Tibial nerve (tissue), 4 donors: ENCODE results near the gene BLOC1S1. TPM values are rescaled to one million over a fixed set of nuclear protein-coding genes. Genes with fewer than 3 reads are reported as not detected.

Experiments
- DNase-seq, 2 donors: peaks; one replicate each; pipeline ENCODE4 v3.0.0-alpha.2; 2019; ENCODE audit warnings: low spot score in 2 of 2
- H3K27ac ChIP-seq, 4 donors: fragments of 200-600 bp; sonication (generic) in 3 of 4; one replicate each; pipeline ENCODE4 v1.5.1; 2017 to 2019; ENCODE audit warnings: mild to moderate bottlenecking in 1 of 4
- H3K27me3 ChIP-seq, 2 donors: fragments of 200-600 bp; sonication (generic) in 1 of 2; one replicate each; pipeline versions ENCODE4 v1.5.1 to v1.6.0; 2017 to 2019
- H3K36me3 ChIP-seq, 3 donors: fragments of 200-600 bp; sonication (generic); one replicate each; pipeline ENCODE4 v1.5.1; 2018 to 2019
- H3K4me1 ChIP-seq, 4 donors: fragments of 200-600 bp; sonication (generic) in 3 of 4; one replicate each; pipeline ENCODE4 v1.5.1; 2017 to 2019
- H3K4me3 ChIP-seq, 4 donors: fragments of 200-600 bp; sonication (generic) in 3 of 4; one replicate each; pipeline ENCODE4 v1.5.1; 2017 to 2019; ENCODE audit warnings: mild to moderate bottlenecking in 1 of 4, moderate library complexity in 1 of 4
- H3K9me3 ChIP-seq, 4 donors: fragments of 200-600 bp; sonication (generic) in 3 of 4; one replicate each; pipeline ENCODE4 v1.5.1; 2017 to 2019
- CTCF ChIP-seq, 5 experiments: fragments of 200-600 bp in 3 of 5; fragments of 450-650 bp in 2 of 5; sonication (generic) in 3 of 5; IDR thresholded peaks; one replicate each; pipeline ENCODE4 v1.5.1; 2016 to 2019; ENCODE audit warnings: antibody characterized with exemption in 5 of 5, mild to moderate bottlenecking in 3 of 5, moderate library complexity in 2 of 5
- EP300 ChIP-seq, 2 donors: sonication (generic); formaldehyde crosslinking; IDR thresholded peaks; one replicate each; pipeline ENCODE4 v1.6.1; 2017; ENCODE audit warnings: antibody characterized with exemption in 2 of 2, mild to moderate bottlenecking in 1 of 2
- POLR2A ChIP-seq, 2 donors: fragments of 450-650 bp; IDR thresholded peaks; one replicate each; pipeline ENCODE4 v1.6.1; 2017; ENCODE audit warnings: antibody characterized with exemption in 2 of 2, mild to moderate bottlenecking in 2 of 2, moderate library complexity in 2 of 2
- WGBS, 2 donors: methylation state at CpG; one replicate each; pipeline ENCODE4 v1.1.5; 2018; 5-methylcytosine and 5-hydroxymethylcytosine counted together
- total RNA-seq, 4 donors: library from RNA; depleted of rRNA; stranded (reverse); fragments of >200 nt; gene quantifications; one replicate each; pipeline ENCODE4 v1.1.0, GENCODE V29; 2016

Gene BLOC1S1
- total RNA-seq, 4 donors from 2014 or later = 212 to 322 (median 264) TPM

GRCh38 chr12:55724940-55725309 lies 9.1 kb downstream of the BLOC1S1 start:
- TF ChIP-seq EP300 (IDR thresholded peaks at IDR 0.05) (no peak), CTCF (IDR thresholded peaks at IDR 0.05) (no peak), POLR2A (IDR thresholded peaks at IDR 0.05) (no peak)
- H3K36me3 ChIP-seq = peaks cover 0 to 49% (median 6%) of the 10 kb centered on the region in 3 donors
- no peaks in the 10 kb centered on the region for H3K9me3 ChIP-seq
- 44 to 48% methylated on average over 3 of the region's 3 CpGs for WGBS, 2 donors
- no peaks in the 10 kb centered on the region for H3K27me3 ChIP-seq
- peak overlapping the region in 3 of 4 donors; percentile 40 to 100 (median 46) for H3K27ac ChIP-seq
- peaks cover 0 to 76% (median 54%) of the 10 kb centered on the region in 4 donors for H3K4me1 ChIP-seq
- DNase-seq = no peak
- no peak overlapping the region for H3K4me3 ChIP-seq

- peaks cover 0 to 76% (median 54%) of the 10 kb centered on the region in 4 donors for H3K4me1 ChIP-seq
- no peak overlapping the region for H3K4me3 ChIP-seq
- H3K9me3 ChIP-seq = no peaks in the 10 kb centered on the region
- TF ChIP-seq EP300 (IDR thresholded peaks at IDR 0.05) (no peak), POLR2A (IDR thresholded peaks at IDR 0.05) (no peak), CTCF (IDR thresholded peaks at IDR 0.05) (no peak)
- no peak for DNase-seq
- peak overlapping the region in 3 of 4 donors; percentile 40 to 100 (median 99) for H3K27ac ChIP-seq
- H3K27me3 ChIP-seq = no peaks in the 10 kb centered on the region
- 39 to 41% methylated on average over 3 of the region's 3 CpGs for WGBS, 2 donors
- peaks cover 0 to 49% (median 6%) of the 10 kb centered on the region in 3 donors for H3K36me3 ChIP-seq
Measured at GRCh38 chr12:55725556-55725955, 9.7 kb downstream of the BLOC1S1 start.

GRCh38 chr12:55726971-55727370 lies 11.1 kb downstream of the BLOC1S1 start:
- Histone ChIP-seq H3K27me3 (no peaks in the 10 kb centered on the region), H3K4me1 (peaks cover 0 to 74% (median 45%) of the 10 kb centered on the region in 4 donors), H3K36me3 (peaks cover 0 to 49% (median 6%) of the 10 kb centered on the region in 3 donors), H3K9me3 (no peaks in the 10 kb centered on the region), H3K27ac (peak overlapping the region; percentile 94 to 100 (median 98)), H3K4me3 (peak overlapping the region in 3 of 4 donors; percentile 68 to 90 (median 68))
- no peak for TF ChIP-seq EP300 (IDR thresholded peaks at IDR 0.05)
- no peak for TF ChIP-seq CTCF (IDR thresholded peaks at IDR 0.05)
- no peak for TF ChIP-seq POLR2A (IDR thresholded peaks at IDR 0.05)
- DNase-seq = no peak
- WGBS, 2 donors = 11 to 18% methylated on average over 8 to 10 of the region's 10 CpGs

GRCh38 chr12:55727643-55728185 lies 11.9 kb downstream of the BLOC1S1 start:
- Histone ChIP-seq H3K9me3 (no peaks in the 10 kb centered on the region), H3K27me3 (no peaks in the 10 kb centered on the region), H3K4me1 (peaks cover 0 to 72% (median 45%) of the 10 kb centered on the region in 4 donors), H3K4me3 (peak overlapping the region; percentile 68 to 90 (median 78)), H3K36me3 (peaks cover 0 to 45% (median 6%) of the 10 kb centered on the region in 3 donors), H3K27ac (peak overlapping the region; percentile 94 to 100 (median 98))
- WGBS, 2 donors = 1 to 4% methylated on average over 9 of the region's 9 CpGs
- TF ChIP-seq POLR2A (IDR thresholded peaks at IDR 0.05) (no peak), EP300 (IDR thresholded peaks at IDR 0.05) (no peak), CTCF (IDR thresholded peaks at IDR 0.05) (no peak)
- DNase-seq = peak in 1 of 2 donors; percentile 75

- Histone ChIP-seq H3K9me3 (no peaks in the 10 kb centered on the region), H3K4me1 (peaks cover 0 to 66% (median 45%) of the 10 kb centered on the region in 4 donors), H3K27ac (peak overlapping the region; percentile 94 to 100 (median 98)), H3K4me3 (peak overlapping the region; percentile 68 to 90 (median 78)), H3K36me3 (peaks cover 0 to 39% (median 6%) of the 10 kb centered on the region in 3 donors), H3K27me3 (no peaks in the 10 kb centered on the region)
- 1% methylated on average over 15 to 60 of the region's 61 CpGs for WGBS, 2 donors
- TF ChIP-seq EP300 (IDR thresholded peaks at IDR 0.05) (peak; percentile 16 to 48), CTCF (IDR thresholded peaks at IDR 0.05) (peak in 1 of 5 experiments; percentile 28), POLR2A (IDR thresholded peaks at IDR 0.05) (no peak)
- DNase-seq = peak; percentile 67 to 76
Measured at GRCh38 chr12:55728186-55728938, 12.5 kb downstream of the BLOC1S1 start.
